SU-DHL-6 (cell line): Measurements from ENCODE around the gene ZNF862.

ENCODE experiments used
- CTCF ChIP-seq: fragments of 200-600 bp; sonication (generic); IDR thresholded peaks from one replicate; pipeline ENCODE4 v1.5.1; 2017; ENCODE audit warnings: antibody characterized with exemption, mild to moderate bottlenecking, low read length, moderate library complexity; ENCODE audit not compliant: insufficient read depth, poor library complexity, severe bottlenecking
- EZH2phosphoT487 ChIP-seq: fragments of 200-600 bp; sonication (generic), shearing (Covaris generic); conservative IDR thresholded peaks from 2 replicates; pipeline ENCODE4 v1.6.1; 2018; ENCODE audit warnings: mild to moderate bottlenecking, antibody characterized with exemption, low read length, moderate library complexity, mixed read lengths

GRCh38 chr7:149851449-149851848 is 13.3 kb downstream of the ZNF862 start:
- TF ChIP-seq CTCF (no peak), EZH2phosphoT487 (no peak)
